AML-193 (cell line): Measurements from ENCODE around the gene MTERF1.

Experiments
- DNase-seq, 2 experiments: peaks; one replicate each; lab custom pipeline; 2025; lab: John Stamatoyannopoulos, UW

Gene MTERF1

GRCh38 chr7:91835091-91835825 is 45.2 kb downstream of the MTERF1 start:
- DNase-seq = no peak

DNA sequence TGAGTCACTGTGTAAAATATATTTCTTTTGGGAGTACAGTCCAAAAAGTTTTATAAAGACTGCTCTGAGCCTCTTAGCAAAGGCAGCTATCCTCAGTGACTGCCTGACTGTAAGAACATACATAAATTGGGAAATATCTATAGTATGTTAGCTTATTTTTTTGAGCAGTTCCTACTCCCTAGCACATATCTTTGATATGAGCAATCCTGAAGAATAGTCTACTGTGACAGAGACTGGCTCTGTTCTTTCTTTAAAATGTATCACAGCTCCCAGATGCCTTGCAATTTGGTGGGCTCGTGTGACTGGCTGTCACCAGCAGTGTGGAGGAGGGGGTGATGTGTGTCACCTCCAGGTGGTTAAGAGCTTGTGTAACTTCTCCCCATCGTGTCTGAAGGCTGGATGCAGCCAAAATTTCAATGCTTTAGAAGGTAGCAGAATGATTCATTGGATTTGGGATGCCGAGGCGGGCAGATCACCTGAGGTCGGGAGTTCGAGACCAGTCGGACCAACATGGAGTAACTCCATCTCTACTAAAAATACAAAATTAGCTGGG is 47.9 kb downstream of the MTERF1 start:
- no peak for DNase-seq

- DNase-seq = no peak
Measured at GRCh38 chr7:91827169-91827568, 53.3 kb downstream of the MTERF1 start.

- DNase-seq = no peak
Measured at GRCh38 chr7:91826377-91826776, 54.1 kb downstream of the MTERF1 start.

- DNase-seq = no peak
Measured at GRCh38 chr7:91824201-91824600, 56.3 kb downstream of the MTERF1 start.
